GM19193 (cell line): ENCODE measurements around the gene CYP4F22.

Experiments used
- POLR2A ChIP-seq: IDR thresholded peaks from 4 replicates; pipeline ENCODE4 v1.6.1; 2011; ENCODE audit not compliant: insufficient read depth, insufficient read length; ENCODE audit errors: extremely low read depth

CYP4F22 gene

DNA sequence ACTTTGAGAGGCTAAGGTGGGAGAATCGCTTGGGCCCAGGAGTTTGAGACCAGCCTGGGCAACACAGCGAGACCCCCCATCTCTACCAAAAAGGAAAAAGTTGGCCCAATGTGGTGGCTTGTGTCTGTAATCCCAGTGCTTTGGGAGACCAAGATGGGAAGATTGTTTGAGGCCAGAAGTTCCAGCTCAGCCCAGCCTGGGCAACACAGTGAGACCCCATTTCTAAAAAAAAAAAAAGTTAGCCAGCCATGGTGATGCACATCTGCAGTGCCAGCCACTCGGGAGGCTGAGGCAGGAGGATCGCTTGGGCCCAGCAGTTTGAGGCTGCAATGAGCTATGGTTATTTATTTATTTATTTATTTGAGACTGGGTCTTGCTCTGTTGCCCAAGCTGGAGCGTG is 41.3 kb downstream of the CYP4F22 start:
- TF ChIP-seq POLR2A: no peak

DNA sequence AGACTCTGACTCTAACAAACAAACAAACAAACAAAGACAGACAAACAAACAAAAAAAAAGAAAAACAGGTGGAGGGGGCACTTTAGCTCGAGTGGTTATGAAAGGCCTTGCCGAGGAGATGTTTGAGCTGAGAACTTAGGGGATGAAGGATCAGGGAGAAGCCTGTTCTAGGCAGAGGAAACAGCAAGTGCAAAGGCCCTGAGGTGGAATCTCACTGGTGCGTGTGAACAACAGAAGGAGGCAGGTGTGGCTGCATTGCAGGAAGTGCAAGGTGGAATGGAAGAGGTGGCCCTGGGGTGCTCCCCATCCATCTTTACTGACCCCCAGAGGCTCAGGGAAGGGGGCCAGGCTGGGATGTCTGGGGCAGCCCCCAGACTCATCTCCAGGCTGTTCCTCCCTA is 41.9 kb downstream of the CYP4F22 start:
- TF ChIP-seq POLR2A: no peak

DNA sequence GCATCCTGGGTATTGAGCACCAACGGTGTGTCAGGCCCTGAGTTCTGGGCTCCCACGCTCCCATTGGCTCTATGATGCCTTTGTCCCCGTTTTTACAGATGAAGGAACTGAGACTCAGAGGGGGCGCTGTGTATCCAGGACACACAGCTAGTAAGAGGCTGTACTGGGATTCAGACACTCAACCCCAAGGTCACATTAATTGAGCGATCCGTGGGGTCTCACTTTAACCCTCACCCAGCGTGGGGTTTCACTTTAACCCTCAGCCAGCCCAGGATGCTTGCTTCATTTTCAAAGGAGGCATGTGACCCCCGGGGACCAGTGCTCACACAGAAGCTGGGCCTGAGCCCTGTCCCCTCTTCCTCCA is 42.6 kb downstream of the CYP4F22 start:
- TF ChIP-seq POLR2A: no peak

DNA sequence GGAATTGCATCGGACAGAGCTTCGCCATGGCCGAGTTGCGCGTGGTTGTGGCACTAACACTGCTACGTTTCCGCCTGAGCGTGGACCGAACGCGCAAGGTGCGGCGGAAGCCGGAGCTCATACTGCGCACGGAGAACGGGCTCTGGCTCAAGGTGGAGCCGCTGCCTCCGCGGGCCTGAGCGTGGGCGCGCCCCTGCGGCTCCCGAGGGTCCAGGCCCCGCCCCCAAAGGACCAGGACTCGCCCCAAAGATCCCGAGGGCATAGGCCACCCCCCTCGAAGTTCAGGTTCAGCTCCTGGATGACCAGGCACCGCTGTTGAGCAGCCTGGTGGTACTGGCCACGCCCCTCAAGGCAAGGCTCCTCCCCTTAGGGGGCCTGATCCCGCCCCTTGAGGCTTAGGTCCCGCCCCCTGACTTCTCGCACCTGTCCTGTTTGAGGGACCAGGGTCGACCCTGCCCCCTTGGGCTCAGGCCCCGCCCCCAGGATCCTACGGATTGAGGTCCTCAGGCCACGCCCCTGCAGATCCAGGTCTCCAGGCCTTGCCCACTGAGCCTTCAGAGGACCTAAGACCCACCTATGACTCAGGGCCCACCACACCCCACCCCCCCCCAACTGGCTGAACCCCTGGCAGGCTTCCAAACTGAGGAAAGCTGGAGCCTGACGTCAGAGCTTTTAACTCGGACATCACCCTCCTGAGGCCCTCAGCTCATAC is 43.1 kb downstream of the CYP4F22 start:
- TF ChIP-seq POLR2A: no peak

DNA sequence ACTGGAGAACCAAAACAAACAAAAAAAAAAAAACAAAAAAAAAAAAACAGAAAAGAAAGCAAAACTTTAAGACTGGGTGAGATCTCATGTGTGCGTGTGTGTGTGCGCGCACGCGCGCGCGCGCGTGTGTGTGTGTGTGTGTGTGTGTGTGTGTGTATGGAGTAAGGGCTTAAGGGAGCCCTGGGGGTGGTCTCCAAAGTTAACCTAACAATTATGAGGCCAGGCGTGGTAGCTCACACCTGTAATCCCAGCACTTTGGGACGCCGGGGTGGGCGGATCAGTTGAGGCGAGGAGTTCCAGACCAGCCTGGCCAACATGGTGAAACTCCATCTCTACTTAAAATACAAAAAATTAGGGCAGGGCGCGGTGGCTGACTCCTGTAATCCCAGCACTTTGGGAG is 46.7 kb downstream of the CYP4F22 start:
- no peak for TF ChIP-seq POLR2A

DNA sequence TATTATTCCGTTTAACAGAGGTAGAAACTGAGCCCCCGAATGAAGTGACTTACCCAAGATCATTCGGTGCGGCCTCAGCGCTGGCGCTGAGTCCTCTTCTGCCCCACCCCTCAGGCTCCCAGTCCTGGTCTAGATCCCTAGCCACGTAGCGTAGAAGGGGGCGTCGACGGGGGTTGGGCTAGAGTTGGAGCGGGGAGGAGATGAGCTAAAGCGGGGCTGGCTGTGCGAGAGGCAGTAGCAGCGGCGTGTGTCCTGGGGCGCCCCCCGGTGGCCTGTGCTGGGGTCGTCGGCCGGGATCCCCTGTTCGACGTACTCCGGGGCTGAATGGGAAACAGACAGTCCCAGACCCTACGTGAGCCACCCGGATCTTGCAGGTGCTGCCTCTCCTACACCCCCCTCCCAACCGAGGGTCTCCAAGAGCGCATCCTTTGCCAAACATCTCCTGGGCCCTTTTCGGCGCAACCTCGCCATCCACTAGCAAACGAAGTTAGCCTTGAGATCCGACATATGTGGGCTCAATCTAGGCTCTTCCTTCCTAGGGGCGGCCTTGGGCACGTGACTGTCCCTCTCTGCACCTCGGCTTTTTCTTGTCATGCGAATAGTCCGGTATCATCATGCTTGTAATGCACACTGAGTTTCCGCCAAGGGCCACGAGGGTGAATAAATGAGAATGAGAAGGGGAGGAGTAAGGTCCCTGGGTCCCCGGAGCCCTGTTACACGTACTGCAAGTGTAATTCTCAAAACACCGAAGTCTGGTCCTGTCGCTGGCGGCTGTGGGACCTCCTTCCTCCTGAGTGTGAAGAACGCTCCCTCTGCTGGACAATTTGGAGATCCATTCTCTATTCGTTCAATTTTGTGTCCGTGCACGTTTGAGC is 47.7 kb downstream of the CYP4F22 start:
- TF ChIP-seq POLR2A: no peak

DNA sequence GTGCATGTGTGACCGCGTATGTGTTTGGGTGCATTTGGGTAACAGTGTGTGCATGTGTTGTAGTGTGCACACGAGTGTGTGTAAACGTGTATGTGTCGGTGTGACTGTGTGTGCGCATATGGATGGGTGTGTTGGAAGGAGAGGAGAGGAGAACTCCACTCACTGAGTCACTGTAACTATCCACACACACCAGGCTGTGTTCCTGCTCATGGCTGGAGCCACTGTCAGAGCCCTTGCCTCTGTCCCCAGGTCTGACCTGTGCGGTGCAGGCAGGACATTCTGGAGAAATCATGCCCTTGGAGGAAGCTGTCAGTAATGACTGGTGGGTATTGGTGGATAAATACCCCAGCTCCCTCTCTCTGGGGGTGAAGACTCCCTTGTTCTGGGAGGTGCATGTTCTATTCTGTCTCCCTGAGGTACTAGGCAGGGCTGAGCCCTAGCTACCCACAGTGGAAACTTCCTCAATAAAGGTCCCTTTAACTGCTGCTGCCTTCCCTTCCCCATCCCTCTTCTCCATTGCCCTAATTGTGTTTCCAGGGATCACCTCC is 48.4 kb downstream of the CYP4F22 start:
- TF ChIP-seq POLR2A: no peak

DNA sequence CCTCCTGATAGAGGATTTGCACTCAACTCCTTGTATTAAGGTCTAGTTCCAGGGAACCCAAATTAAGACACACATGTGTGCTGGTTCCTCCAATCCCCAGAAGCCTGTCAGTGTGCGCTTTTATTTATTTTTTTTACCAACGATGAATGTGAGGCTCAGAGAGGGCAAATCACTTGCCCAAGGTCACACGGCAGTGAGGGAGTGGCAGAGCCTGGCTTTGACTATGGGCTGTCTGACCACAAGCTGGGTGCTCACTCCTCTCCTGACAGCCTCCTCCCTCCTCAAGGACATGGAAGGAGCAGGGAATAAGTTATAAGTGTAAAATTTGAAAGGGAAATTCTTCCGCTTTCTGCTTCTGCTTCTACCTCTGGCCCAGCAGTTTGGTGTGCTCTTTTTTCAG is 48.9 kb downstream of the CYP4F22 start:
- TF ChIP-seq POLR2A: no peak

DNA sequence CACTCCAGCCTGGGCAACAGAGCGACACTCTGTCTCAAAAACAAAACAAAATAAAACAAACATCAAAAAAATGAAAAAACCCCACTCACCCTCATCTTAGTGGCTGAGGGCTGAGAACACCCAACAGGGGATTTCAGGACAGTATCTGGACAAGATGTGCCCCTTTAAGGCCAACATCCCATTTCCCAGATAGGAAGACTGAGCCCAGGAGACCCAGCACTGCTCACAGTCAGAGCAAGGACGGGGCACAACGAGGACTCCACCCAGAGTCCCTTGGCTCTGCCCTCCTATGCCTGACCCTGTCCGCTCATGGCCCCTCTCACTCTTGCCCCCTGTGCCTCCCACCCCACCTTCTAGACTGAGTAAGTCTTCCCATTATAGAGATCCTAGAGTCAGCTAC is 53.8 kb downstream of the CYP4F22 start:
- TF ChIP-seq POLR2A: no peak

DNA sequence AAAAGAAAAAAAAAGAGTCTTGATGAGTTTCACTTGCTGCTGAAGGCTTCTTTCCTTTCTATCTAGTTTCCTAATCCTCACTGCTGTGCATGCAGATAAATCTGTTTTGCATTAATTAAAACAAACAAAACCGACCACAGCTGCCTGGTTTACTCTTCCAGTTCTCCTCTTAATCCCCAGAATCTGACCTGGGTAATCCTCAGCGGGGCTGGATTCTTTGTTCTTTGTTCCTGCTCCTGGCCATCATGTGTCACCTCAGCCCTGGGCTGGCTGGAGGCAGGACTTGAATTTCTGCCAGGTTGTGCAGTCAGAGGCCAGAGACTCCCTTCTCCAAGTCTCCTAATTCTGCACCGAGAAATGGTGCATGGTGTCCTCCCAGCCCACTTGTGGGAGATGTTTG is 54.5 kb downstream of the CYP4F22 start:
- TF ChIP-seq POLR2A: no peak

DNA sequence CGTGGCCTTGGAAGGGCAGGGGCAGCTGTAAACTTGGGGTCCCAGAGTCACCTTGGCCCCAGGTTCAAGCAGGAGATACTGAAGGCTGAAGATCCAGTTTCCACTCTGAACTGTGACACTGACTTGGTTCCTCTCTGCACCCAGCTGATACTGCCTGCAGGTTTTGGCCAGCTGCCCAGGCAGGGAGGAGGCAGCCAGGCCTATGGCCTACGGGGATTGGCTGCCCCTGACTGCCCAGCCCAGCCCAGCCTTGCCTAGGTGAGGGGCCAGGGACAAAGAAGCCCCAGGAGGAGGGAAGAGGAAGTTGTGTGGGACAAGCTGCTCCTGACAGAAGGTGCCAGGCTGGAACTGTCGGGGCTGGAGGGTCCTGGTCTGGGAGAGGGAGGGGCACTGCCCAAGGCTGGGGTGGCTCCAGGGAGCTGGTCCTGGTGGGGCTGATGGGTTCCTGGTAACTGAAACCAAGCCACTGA is 55.0 kb downstream of the CYP4F22 start:
- no peak for TF ChIP-seq POLR2A

DNA sequence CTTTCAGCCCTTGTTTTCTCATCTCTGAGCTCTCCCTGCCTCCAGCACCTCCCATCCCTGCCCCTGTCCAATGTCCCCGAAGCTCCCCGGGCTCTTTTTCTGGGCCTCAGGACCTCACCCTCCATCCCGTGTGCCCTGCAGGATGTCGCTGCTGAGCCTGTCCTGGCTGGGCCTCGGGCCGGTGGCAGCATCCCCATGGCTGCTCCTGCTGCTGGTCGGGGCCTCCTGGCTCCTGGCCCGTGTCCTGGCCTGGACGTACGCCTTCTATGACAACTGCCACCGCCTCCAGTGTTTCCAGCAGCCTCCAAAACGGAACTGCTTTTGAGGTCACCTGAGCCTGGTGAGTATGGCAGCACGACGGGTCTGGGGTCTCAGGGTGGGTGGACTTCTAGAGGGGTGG is 55.6 kb downstream of the CYP4F22 start:
- TF ChIP-seq POLR2A: no peak

DNA sequence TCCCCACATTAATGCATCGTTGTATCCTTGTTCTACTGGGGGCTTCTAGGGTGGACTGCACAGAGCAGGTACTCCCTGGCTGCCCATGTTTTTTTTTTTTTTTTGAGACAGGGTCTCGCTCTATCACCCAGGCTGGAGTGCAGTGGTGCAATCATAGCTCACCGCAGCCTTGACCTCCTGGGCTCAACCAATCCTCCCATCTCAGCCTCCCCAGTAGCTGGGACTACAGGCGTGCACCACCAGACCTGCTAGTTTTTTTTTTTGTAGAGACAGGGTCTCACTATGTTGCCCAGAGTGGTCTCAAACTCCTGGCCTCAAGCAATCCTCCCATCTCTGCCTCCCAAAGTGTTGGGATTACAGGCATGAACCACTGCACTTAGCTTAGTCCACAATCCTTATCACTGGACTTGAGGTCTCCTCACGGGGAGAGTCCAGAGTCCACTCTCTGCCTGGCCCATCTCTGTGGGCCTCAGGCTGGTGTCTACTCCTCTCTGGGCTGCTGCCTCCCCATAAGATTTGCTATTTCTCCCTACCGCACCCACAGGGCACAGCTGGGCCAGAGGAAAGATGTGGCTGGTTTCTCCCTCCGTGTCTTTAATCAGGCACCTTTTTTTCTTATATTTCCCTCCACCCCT is 56.3 kb downstream of the CYP4F22 start:
- no peak for TF ChIP-seq POLR2A

DNA sequence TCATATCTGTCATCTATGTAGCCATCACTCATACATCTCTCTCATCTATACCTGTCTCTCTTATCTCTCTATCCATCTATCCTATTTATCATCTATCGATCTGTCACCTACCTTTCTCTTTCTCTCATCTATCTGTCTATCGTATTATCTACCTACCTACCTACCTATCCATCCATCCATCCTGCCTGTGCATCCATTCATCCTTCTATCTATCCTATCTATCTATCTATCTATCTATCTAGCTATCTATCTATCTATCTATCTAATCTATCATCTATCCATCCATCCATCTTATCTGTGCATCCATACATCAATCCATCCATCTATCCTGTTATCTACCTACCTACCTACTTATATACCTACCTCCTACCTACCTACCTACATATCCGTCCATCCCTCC is 62.1 kb downstream of the CYP4F22 start:
- TF ChIP-seq POLR2A: no peak

DNA sequence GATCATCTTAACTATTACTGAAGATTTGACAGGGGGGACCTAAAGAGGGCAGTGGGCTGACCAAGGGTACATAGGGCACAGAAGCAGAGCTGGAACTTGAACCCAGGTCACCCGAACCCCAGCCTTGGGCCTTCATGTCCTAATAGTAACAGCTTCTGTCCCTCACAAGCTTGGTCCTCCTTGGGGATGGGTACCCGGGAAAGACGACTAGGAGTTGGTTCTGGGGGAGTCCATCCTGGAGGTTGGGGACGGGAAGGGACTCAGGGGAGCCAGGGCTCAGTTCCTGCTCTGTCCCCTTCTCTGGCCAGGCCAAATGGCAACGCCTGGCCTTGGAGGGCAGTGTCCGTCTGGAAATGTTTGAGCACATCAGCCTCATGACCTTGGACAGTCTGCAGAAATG is 67.1 kb downstream of the CYP4F22 start:
- TF ChIP-seq POLR2A: no peak
